Gastrocnemius medialis (tissue), 4 donors: ENCODE measurements around the gene TEX14. TPM values are rescaled to one million over a fixed set of nuclear protein-coding genes. Genes with fewer than 3 reads are reported as not detected.

Experiments
- ATAC-seq, 2 donors: fragments of 150-250 bp; one replicate each; pipeline ENCODE4 v1.9.1; 2016
- DNase-seq, 2 donors: peaks; one replicate each; pipeline ENCODE4 v3.0.0-alpha.2; 2019
- H3K27ac ChIP-seq, 4 donors: fragments of 200-600 bp; sonication (generic); 1 replicate in 1 of 4; 2 replicates in 3 of 4; pipeline ENCODE4 v1.5.1; 2016 to 2018; ENCODE audit warnings: mild to moderate bottlenecking in 2 of 4, moderate library complexity in 1 of 4
- H3K27me3 ChIP-seq, 3 donors: fragments of 200-600 bp; sonication (generic) in 2 of 3; 1 replicate in 1 of 3; 2 replicates in 2 of 3; pipeline versions ENCODE4 v1.5.1 to v1.6.0; 2016 to 2019; ENCODE audit warnings: mild to moderate bottlenecking in 1 of 3, moderate library complexity in 1 of 3
- H3K36me3 ChIP-seq, 2 donors: fragments of 200-600 bp; sonication (generic) in 1 of 2; one replicate each; pipeline ENCODE4 v1.5.1; 2017 to 2018
- H3K4me1 ChIP-seq, 2 donors: fragments of 200-600 bp; sonication (generic) in 1 of 2; one replicate each; pipeline ENCODE4 v1.5.1; 2016 to 2017; ENCODE audit warnings: mild to moderate bottlenecking in 2 of 2
- H3K4me3 ChIP-seq, 4 donors: fragments of 200-600 bp; sonication (generic) in 3 of 4; 1 replicate in 1 of 4; 2 replicates in 3 of 4; pipeline ENCODE4 v1.5.1; 2016 to 2019; ENCODE audit warnings: mild to moderate bottlenecking in 2 of 4
- H3K9me3 ChIP-seq, 3 donors: fragments of 200-600 bp; sonication (generic) in 2 of 3; 1 replicate in 1 of 3; 2 replicates in 2 of 3; pipeline ENCODE4 v1.5.1; 2016 to 2019
- POLR2A ChIP-seq, 2 donors: fragments of 450-650 bp; IDR thresholded peaks; one replicate each; pipeline ENCODE4 v1.6.1; 2017; ENCODE audit warnings: antibody characterized with exemption in 2 of 2, mild to moderate bottlenecking in 2 of 2, moderate library complexity in 2 of 2
- in situ Hi-C, 4 donors: fragments of 200-750 bp; cut with MboI; loops; one replicate each; pipeline versions ENCODE4 v1.15.0 to v1.8.0; 2017; ENCODE audit warnings: low sequenced_read_pairs in 4 of 4
- intact Hi-C: fragments of 100-400 bp; cut with DNase I; formaldehyde crosslinking; loops from one replicate; pipeline ENCODE4 v1.15.1; 2023; ENCODE audit warnings: low total_unique reads
- total RNA-seq, 4 donors: library from RNA; depleted of rRNA; stranded (reverse); fragments of >200 nt; gene quantifications; one replicate each; pipeline versions ENCODE4 v1.1.0 to v1.2.3, GENCODE V29; 2016
- TF ChIP-seq, protein P1 (sequence below), 5 experiments: fragments of 450-650 bp in 3 of 5; fragments of 200-600 bp in 2 of 5; sonication (generic) in 2 of 5; IDR thresholded peaks in 4 of 5; conservative IDR thresholded peaks in 1 of 5; 1 replicate in 4 of 5; 2 replicates in 1 of 5; pipeline ENCODE4 v1.5.1; 2016 to 2019; ENCODE audit warnings: antibody characterized with exemption in 5 of 5, mild to moderate bottlenecking in 3 of 5, moderate library complexity in 3 of 5

The TEX14 gene
- total RNA-seq, 4 donors from 2014 or later: not detected

DNA sequence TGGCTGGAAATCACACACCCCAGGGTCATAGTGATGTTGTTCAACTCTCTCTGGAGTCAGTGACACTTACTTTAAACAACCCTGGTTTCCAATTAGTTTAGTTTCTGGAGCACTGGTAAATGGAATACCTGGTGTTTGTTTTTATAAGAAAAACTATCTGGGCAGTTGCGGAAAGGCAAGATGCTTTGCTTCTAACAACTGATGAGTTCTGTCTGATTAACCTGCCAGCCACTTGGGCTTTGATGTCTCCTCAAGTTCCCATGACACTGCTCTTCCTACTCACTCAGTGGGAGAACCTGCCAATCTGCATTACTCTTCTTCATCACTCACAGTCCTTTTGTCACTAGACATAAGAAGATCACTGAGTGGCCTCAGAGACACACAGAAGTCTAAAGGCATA lies 98.7 kb downstream of the TEX14 start:
- Histone ChIP-seq H3K4me3 (no peak overlapping the region), H3K9me3 (no peaks in the 10 kb centered on the region), H3K27me3 (no peaks in the 10 kb centered on the region), H3K27ac (no peak overlapping the region), H3K36me3 (no peaks in the 10 kb centered on the region), H3K4me1 (no peaks in the 10 kb centered on the region)
- in situ Hi-C loops (loop anchor here in 1 of 4 donors (25.0 kb wide), 1 partner anchor 419 kb away; no protein-coding TSS in a partner anchor), intact Hi-C loops (no loop called here)
- ATAC-seq: no peak
- TF ChIP-seq POLR2A (IDR thresholded peaks at IDR 0.05): no peak
- TF ChIP-seq, protein P1, sequence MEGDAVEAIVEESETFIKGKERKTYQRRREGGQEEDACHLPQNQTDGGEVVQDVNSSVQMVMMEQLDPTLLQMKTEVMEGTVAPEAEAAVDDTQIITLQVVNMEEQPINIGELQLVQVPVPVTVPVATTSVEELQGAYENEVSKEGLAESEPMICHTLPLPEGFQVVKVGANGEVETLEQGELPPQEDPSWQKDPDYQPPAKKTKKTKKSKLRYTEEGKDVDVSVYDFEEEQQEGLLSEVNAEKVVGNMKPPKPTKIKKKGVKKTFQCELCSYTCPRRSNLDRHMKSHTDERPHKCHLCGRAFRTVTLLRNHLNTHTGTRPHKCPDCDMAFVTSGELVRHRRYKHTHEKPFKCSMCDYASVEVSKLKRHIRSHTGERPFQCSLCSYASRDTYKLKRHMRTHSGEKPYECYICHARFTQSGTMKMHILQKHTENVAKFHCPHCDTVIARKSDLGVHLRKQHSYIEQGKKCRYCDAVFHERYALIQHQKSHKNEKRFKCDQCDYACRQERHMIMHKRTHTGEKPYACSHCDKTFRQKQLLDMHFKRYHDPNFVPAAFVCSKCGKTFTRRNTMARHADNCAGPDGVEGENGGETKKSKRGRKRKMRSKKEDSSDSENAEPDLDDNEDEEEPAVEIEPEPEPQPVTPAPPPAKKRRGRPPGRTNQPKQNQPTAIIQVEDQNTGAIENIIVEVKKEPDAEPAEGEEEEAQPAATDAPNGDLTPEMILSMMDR (IDR thresholded peaks at IDR 0.05 in 4 of 5, conservative IDR thresholded peaks at IDR 0.05 in 1 of 5): no peak
- no peak for DNase-seq

GRCh38 chr17:58591455-58591854 lies 100.4 kb downstream of the TEX14 start:
- DNase-seq (no peak), ATAC-seq (no peak)
- no peak for TF ChIP-seq POLR2A (IDR thresholded peaks at IDR 0.05)
- TF ChIP-seq, protein P1 (IDR thresholded peaks at IDR 0.05 in 4 of 5, conservative IDR thresholded peaks at IDR 0.05 in 1 of 5): no peak
- intact Hi-C loops: no loop called here
- H3K4me1 ChIP-seq: no peaks in the 10 kb centered on the region
- no peaks in the 10 kb centered on the region for H3K36me3 ChIP-seq
- no peak overlapping the region for H3K27ac ChIP-seq
- H3K27me3 ChIP-seq: no peaks in the 10 kb centered on the region
- no peaks in the 10 kb centered on the region for H3K9me3 ChIP-seq
- H3K4me3 ChIP-seq: no peak overlapping the region
- in situ Hi-C loops: loop anchor here in 1 of 4 donors (25.0 kb wide), 1 partner anchor 421 kb away; no protein-coding TSS in a partner anchor

- Histone ChIP-seq H3K27me3 (no peaks in the 10 kb centered on the region), H3K4me3 (no peak overlapping the region), H3K27ac (no peak overlapping the region), H3K4me1 (no peaks in the 10 kb centered on the region), H3K9me3 (no peaks in the 10 kb centered on the region), H3K36me3 (no peaks in the 10 kb centered on the region)
- in situ Hi-C loops (loop anchor here in 1 of 4 donors (25.0 kb wide), 1 partner anchor 422 kb away; no protein-coding TSS in a partner anchor), intact Hi-C loops (no loop called here)
- no peak for TF ChIP-seq POLR2A (IDR thresholded peaks at IDR 0.05)
- TF ChIP-seq, protein P1 (IDR thresholded peaks at IDR 0.05 in 4 of 5, conservative IDR thresholded peaks at IDR 0.05 in 1 of 5): no peak
- DNase-seq: no peak
- no peak for ATAC-seq
Observed at GRCh38 chr17:58590377-58590776, 101.5 kb downstream of the TEX14 start.

GRCh38 chr17:58587713-58588117 lies 104.1 kb downstream of the TEX14 start:
- in situ Hi-C loops: loop anchor here in 1 of 4 donors (25.0 kb wide), 1 partner anchor 425 kb away; no protein-coding TSS in a partner anchor
- DNase-seq (peak in 1 of 2 donors; percentile 20), ATAC-seq (peak; percentile 45 to 84)
- Histone ChIP-seq H3K36me3 (no peaks in the 10 kb centered on the region), H3K4me1 (no peaks in the 10 kb centered on the region), H3K27me3 (no peaks in the 10 kb centered on the region), H3K27ac (no peak overlapping the region), H3K9me3 (no peaks in the 10 kb centered on the region), H3K4me3 (no peak overlapping the region)
- TF ChIP-seq, protein P1 (IDR thresholded peaks at IDR 0.05 in 4 of 5, conservative IDR thresholded peaks at IDR 0.05 in 1 of 5): peak; percentile 61 to 87 (median 73)
- no peak for TF ChIP-seq POLR2A (IDR thresholded peaks at IDR 0.05)
- intact Hi-C loops: loop anchor here (1.0 kb wide), 2 partner anchors 69 to 418 kb away; no protein-coding TSS in a partner anchor
